ENCODE data around the gene EFHD1.

EFHD1 gene

GRCh38 chr2:232641153-232641848, 7.9 kb downstream of the EFHD1 start:
- TF ChIP-seq CTCF (conservative IDR thresholded peaks at IDR 0.05; ENCODE audit: low read length) = no peak
- H3K4me3 ChIP-seq (ENCODE audit: low read length) = no peak overlapping the region
- DNase-seq (ENCODE audit: low read depth) = no peak

- no peak for TF ChIP-seq CTCF (conservative IDR thresholded peaks at IDR 0.05; ENCODE audit: low read length)
- no peak overlapping the region for H3K4me3 ChIP-seq (ENCODE audit: low read length)
- DNase-seq (ENCODE audit: low read depth) = no peak
Measured at GRCh38 chr2:232643147-232643425, 9.7 kb downstream of the EFHD1 start.

GRCh38 chr2:232643813-232644347, 10.5 kb downstream of the EFHD1 start:
- H3K4me3 ChIP-seq (ENCODE audit: low read length) = no peak overlapping the region
- no peak for DNase-seq (ENCODE audit: low read depth)
- TF ChIP-seq CTCF (conservative IDR thresholded peaks at IDR 0.05; ENCODE audit: low read length) = no peak

GRCh38 chr2:232645061-232645460, 11.7 kb downstream of the EFHD1 start:
- H3K4me3 ChIP-seq (ENCODE audit: low read length) = no peak overlapping the region
- no peak for DNase-seq (ENCODE audit: low read depth)
- TF ChIP-seq CTCF (conservative IDR thresholded peaks at IDR 0.05; ENCODE audit: low read length) = no peak

- no peak for TF ChIP-seq CTCF (conservative IDR thresholded peaks at IDR 0.05; ENCODE audit: low read length)
- H3K4me3 ChIP-seq (ENCODE audit: low read length) = no peak overlapping the region
- DNase-seq (ENCODE audit: low read depth) = no peak
Measured at GRCh38 chr2:232646726-232647125, 13.3 kb downstream of the EFHD1 start.

GRCh38 chr2:232647261-232647660, 13.9 kb downstream of the EFHD1 start:
- no peak for TF ChIP-seq CTCF (conservative IDR thresholded peaks at IDR 0.05; ENCODE audit: low read length)
- no peak overlapping the region for H3K4me3 ChIP-seq (ENCODE audit: low read length)
- no peak for DNase-seq (ENCODE audit: low read depth)

GRCh38 chr2:232649033-232649432, 15.6 kb downstream of the EFHD1 start:
- TF ChIP-seq CTCF (conservative IDR thresholded peaks at IDR 0.05; ENCODE audit: low read length) = no peak
- no peak overlapping the region for H3K4me3 ChIP-seq (ENCODE audit: low read length)
- no peak for DNase-seq (ENCODE audit: low read depth)

All from AG10803 (cell line).